DMS 273 (cell line): ENCODE measurements around the gene CITED4.

Experiments used
- DNase-seq: peaks from one replicate; lab custom pipeline; 2025; ENCODE audit not compliant: unreplicated experiment; lab: John Stamatoyannopoulos, UW

Gene CITED4

DNA sequence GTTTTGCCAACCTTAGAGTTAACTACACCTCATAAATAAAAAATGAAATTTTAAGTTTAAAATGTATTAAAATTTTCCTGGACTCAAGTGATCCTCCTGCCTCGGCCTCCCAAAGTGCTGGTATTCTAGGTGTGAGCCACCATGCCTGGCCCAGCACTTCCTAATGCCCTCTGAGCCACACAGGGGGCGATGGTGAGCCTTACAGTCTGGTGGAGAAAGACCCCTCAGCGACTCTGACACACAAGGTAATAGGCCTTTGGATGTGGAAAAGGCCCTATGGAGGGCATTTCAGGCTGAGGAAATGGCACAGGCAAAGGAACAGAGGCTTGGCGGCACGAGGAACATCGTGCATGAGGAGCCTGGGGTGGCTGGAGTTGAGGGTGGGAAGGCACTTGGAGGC is 6.7 kb downstream of the CITED4 start:
- DNase-seq = peak; percentile 99

DNA sequence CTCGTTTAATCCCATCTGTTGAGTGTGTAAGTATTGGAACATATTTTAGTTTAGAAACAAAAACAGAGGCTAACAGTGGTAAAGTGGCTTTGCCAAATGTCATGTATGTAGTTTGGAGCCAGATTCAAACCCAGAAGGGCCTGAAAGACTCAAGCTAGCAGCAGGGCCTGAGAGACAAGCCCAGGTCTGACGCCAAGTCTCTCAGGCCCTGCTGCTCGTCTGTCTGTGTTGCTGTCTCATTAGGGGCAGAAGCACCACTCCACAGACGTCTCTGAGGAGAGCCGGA is 8.3 kb downstream of the CITED4 start:
- DNase-seq = peak; percentile 100

DNA sequence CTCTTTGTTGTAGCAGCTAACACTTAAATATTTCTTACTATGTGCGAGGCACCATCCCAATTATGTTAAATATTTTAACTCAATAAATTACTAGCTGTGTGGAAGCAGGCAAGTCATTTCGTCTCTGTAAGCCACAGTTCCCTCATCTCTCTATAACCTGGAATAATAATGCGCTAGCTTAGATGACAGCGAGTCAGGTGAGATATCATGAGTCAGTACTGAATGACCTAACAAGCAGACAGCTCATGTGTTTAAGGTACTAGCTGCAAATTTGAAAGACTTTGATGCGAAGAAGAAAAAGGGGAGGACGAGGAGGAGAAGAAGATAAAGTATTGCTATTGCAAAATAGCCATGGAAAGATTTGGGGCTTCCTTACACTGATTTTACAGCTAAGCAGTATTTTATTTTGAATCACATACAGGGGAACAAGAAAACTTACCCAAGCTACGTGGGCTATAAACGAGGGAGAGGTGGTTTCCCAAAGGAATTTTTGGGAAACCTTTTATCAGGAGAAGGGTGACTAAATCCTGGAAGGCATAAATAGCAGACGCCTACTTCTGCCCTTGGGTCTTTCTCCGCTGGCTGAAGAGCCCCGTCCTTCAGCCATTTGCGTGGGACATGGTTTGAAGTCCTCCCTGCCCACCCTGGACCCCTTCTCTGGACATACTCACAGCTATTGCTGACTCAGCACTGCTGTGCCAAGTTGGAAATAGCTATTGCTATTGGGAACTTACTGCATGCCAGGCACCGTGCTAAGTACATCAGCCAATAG is 8.9 kb downstream of the CITED4 start:
- no peak for DNase-seq

DNA sequence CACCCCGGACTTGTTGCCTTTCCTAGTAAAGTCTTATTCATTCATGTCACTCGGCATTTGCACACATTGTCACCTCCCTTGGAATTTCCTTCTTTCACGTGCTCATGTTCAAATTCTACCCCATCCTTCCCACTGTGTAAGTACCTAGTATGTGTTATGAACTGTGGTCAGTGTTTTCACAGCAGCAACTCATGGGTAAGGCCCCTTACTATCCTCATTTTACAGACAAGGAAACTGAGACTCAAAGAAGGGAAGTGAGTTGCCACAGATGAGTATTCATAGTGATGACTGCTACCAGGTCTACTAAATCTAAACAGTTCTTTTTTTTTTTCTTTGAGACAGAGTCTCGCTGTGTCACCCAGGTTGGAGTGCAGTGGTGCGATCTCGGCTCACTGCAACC is 10.5 kb downstream of the CITED4 start:
- no peak for DNase-seq

DNA sequence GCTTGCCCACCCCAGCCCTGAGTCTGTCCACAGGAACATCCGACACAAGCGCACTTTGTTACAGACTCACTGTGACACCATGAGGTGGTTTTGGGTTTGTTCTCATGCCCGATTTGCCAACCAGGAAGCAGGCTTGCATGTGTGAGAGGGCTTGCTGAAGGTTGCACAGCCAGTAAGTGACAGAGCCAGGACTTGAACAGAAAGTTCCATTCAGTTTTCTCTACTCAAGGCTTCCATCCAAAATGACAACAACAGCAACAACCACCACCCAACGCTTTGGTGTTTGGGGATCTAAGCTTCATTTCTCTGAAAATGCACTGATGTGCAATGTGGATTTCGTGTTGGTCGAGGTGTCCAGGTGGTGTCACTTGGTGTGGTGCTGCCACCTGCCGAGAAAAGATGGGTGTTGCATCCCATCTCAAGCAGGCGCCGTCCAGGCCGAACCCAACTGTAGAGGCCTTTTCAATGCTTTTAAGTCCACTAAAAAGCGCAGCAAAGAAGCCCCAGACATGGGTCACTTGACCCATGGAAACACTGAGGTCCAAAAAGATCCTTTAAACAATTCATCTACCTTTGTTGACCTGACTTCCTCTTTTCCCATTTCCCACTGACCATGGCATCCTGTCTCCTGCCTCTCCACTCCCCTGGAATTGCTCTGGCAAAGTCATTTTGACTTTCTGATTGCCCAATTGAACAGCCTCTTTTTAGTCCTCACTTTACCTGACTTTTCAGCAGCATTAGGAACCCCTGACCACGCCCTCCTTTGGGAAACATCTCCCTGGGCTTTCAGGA is 12.2 kb downstream of the CITED4 start:
- DNase-seq = peak; percentile 100

DNA sequence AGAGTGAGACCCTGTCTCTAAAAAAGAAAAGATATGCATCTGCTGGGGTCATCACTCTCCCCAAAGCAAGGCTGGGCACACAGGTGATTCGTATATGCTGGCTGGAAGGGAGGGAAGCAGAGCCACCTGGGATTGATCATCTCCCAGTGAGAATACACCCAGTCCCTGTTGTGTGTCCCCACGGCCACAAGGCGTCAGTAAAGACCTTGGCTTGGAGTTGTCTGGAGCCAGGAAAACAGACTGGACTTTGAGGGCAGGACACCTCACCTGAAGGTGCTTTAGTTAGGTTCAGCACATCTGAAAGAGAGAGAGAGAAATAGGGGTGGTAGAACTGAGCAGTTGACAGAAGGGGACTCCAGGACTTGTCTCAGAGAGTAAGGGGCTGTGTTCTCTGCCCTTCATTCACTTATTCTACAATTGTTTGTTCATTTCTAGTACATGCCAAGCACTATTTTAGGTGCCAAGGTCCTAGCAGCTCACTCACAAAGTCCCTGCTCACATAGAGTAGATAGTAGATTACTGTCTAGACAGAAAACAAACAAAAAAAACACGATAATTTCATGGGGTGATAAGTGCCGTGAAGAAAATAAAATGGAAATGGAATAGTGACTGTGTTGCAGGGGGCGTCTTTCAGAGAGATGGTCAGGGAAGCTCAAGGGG is 13.5 kb downstream of the CITED4 start:
- peak; percentile 100 for DNase-seq

DNA sequence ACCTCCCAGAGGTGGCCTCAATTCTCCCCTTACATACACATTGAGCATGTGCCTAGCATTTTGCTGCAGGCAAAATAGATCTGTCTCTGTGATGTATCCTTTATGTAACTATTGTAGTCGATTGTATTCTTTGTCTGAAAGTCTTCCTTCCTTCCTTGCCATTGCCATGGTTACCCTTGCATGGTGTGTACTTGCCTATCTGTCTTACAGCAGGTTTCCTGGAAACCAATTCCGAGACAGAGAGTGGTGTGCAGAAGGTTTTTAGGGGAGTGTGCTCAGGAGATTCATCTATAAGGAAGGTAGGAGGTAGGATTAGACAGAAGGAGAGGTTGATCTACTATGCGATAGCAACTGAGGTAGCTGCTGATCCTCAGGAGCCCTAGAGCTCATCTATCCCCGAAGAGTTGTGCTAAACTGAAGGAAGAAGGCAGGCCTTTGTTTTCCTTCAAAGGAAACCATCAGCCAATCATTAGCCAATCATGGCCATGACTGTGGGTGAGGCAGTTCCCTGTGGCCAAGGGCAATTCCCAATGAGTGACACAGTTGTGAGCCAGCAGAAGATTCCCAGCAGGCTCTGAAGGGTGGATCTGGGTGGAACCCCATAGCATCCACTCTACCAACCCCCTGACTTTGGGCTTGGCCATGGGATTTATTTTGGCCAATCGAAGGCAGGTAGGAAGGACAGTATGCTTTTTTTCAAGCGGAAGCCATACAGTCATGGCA is 15.0 kb downstream of the CITED4 start:
- no peak for DNase-seq

DNA sequence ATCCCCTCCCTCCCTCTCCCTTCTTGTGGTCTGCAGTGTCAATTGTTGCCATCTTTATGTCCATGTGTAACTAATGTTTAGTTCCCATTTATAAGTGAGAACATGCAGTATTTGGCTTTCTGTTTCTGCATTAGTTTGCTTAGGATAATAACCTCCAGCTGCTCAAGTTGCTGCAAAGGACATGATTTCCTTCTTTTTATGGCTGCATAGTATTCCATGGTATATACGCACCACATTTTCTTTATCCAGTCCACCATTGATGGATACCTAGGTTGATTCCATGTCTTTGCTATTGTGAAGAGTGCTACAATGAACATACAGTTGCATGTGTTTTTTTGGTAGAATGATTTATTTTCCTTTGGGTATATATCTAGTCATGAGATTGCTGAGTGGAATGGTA is 16.3 kb downstream of the CITED4 start:
- no peak for DNase-seq

DNA sequence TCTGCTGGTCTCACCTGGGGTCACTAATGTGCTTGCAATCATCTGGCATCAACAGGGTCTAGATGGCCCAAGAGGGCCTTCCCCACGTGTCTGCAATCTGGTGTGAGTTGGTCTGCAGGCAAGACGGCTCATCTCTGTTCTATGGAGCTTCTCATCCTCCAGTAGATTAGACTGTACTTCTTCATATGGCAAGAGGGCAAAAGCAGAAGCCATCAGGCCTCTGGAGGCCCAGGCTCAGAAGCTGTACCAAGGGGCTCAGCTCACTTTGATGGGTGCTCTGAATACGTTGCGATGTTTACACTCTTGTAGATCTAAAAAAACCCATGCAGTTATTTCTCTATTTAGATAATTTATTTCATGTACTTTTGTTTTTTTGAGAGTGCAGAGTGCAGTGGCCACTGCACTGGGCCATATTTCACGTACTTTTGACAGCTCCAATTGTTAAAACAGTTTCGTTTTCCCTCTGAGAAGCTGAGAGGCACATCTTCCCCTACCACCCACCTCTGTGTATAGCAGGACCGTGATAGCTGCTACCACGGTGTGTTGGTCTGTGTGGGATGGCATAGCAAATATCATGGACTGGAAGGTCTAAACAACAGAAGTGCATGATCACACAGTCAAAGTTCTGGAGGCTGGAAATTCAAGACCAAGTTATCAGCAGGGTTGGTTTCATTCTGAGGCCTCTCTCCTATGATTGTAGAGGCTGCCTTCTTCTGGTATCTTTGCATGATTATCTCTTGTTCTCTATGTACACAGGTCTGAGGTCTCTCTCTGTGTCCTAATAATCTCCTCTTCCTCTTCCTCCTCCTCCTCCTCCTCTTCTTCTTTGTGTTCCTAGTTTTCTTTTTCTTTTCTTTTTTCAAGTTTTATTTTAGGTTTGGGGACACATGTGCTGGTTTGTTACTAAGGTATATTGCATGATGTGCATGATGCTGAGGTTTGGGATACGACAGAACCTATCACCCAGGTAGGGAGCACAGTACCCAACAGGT is 17.0 kb downstream of the CITED4 start:
- no peak for DNase-seq

DNA sequence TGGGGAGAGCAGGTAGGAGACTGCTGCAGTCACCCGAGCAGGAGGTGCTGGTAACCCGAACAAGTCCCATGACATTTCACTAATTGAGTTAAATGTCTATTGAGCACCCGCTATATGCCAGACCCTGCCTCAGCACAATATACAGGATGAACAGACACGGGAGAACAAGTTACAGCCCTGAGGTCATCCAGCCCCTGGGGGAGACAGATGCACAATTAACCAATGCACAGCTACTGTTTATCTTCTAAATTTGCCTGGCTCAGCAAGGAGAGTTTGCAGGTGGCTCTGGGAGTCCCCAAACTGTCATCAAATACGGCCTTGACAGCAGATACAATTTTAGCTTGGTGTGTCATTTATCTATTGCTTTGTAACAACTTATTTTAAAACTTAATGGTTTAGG is 18.1 kb downstream of the CITED4 start:
- DNase-seq = peak; percentile 90

DNA sequence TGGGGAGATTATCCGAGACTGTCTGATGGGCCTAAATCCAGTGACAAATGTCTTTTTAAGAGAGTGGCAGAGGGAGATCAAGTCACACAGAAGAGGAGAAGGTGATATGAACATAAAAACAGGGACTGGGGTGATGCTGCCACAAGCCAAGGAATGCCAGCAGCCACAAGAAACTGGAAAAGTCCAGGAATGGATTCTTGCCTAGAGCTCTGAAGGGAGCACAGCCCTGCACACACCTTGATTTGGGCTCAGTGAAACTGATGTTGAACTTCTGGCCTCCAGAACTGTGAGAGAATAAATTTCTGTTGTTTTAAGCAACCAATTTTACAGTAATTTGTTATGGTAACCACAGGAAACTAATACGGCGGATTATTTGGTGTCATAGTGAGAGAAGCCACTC is 19.5 kb downstream of the CITED4 start:
- no peak for DNase-seq

DNA sequence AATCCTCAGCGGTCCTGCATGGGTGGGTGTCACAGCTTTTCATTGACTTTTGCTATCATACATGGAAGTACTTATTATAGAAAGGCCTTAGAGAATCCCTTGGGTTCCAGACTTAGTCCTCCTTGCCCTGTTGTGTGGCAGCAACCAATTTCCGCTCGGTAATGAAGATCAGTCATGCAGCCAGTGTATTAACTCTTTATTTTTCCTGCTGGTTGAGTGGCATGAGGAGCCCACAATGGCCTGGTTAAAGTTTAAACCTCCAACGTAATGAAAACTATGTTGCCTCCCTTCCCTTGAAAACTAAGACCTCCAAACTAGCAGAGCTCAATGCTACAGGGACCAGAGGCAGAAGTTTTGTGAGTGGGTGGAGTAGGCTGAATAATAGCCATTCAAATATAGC is 20.0 kb downstream of the CITED4 start:
- DNase-seq = no peak

DNA sequence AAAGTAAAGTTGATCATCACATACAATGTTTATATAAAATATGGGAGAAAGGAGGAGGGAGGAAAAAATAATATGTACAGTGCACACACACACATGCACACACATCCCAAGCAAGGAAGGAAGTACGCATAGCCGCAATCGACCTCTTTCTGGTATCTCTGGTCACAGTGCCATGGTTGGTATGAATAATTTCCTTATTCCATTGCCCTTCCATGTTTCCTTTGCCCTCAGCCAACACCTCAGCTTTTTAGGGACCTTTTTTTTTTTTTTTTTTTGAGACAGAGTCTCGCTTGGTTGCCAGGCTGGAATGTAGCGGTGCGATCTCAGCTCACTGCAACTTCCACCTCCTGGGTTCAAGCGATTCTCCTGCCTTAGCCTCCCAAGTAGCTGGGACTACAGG is 20.6 kb downstream of the CITED4 start:
- no peak for DNase-seq

DNA sequence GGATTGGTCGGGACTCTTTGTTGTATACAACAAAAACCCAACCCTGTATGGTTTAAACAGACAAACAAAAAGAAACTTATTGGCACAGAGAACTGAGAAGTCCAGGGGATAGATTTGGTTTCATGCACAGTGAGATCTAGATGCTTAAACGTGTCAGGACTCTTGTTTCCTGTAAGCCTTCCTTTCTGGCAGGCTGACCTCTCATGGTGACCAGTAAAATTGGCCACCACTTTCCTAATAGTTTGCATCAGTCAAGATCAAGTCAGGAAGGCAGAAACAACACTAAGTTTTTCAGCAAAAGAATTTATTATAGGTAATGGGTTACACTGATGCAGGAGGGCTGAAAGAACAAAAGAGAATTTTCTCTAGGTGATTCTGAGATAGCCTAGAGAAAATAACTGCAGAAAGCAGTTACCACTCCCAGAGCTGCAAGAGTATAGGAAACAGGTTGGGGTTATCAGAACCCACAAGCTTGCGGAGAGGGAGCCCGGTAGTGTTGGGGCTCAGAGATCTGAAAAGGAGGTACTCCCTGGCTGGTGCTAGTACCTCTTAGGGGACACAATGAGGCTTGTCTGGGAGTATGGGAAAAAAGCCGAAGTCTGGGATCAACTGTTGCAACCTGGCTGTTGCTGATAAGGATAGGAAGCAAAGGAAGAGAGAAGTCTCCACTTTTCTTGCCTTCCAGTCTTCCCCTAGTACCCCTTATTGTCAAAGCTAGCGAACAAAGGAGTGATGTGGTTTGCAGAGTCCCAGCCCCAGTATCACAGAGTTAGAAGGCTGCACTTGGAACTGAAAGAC is 21.4 kb downstream of the CITED4 start:
- DNase-seq = no peak

DNA sequence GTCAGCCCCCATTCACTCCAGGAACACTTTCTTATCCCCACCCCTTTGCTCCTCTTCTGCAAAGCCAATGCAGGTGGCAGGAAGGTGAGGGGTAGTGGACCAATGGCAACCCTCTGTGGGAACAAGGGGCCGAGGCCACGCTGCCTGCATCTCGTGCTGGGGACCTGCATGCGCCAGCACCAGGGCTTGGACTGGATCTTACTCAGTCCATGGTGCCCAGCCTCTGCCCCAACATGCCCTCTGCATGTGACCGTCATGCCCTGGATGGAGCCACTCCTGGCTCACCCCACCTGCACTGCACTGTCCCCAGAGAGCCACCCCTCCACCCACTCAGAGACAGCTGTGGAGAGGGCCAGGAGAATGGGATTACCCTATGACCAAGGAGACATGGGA is 22.2 kb downstream of the CITED4 start:
- DNase-seq = no peak

DNA sequence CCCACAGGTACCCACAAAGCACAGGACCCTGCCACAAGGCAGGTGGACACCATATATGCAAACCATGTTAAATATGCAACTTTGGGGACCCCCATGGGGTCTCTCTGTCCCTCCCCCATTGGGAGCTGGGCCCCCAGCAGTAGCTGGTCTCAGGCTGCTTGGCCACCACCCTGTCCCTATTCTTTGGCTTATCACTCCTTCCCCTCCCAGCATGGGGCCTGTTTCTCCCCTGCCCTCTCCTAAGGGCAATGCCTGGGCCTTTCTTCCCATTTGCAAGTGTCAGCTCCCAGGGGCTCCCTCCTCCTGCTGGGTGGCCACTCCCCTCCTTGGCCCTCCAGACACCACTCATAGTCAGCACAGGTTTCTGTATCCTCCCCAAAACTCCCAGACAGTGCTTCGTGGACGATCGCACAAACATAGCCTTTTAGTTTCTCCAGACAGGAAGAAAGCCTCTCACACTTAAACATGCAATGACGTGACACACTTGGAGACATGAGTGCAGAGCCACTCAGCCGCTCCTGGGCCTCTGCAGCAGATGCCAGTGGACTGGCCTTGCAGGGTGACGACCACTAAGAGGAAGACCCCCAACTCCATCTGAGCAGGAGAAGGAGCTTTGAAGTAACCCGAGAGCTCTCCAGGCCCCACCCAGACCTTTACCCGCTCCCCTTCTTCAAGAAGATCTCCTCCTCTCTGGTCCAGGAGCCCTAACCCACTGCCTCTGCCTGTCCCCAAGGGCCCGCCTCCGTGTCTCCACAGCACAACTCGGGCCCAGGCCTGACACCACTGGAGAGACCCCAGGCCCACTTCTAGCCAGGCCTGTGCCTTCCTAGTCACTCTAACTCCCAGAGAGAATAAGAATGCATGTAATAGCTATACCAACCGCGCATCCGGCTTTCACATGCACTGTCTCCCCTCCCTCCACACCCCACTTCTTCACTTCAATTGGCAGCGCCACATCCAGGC is 22.9 kb downstream of the CITED4 start:
- no peak for DNase-seq

DNA sequence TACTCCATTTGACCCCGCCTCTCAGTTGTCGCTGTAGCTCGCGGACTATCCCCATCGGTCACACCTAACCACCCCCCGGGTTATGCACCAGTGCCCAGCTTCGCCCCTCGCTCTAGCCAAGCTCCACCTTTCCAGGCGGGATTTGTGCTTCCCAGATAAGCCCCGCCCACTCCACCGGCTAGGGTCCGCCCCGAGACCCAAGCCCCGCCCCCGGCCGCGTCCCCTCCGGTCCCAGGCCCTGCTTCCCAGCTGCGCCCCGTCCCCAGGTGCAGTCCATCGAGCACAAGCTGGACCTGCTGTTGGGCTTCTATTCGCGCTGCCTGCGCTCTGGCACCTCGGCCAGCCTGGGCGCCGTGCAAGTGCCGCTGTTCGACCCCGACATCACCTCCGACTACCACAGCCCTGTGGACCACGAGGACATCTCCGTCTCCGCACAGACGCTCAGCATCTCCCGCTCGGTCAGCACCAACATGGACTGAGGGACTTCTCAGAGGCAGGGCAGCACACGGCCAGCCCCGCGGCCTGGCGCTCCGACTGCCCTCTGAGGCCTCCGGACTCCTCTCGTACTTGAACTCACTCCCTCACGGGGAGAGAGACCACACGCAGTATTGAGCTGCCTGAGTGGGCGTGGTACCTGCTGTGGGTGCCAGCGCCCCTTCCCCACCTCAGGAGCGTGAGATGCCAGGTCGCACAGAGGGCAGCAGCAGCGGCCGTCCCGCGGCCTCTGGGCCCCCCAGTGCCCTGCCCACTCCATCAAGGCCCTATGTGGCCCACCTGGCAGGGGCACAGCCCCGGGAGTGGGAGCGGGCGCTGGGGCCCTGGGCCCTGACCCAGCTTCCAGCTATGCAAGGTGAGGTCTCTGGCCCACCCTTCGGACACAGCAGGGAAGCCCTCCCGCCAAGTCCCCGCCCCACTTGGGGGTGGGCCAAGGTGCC is 23.9 kb downstream of the CITED4 start:
- no peak for DNase-seq
